SK-N-SH treated with all-trans-retinoic acid at 6 μM for 48 hours (cell line): Measurements from ENCODE around the gene USP48.

Experiments
- BACH2 ChIP-seq: fragments of 250-450 bp; sonication (Bioruptor Pico); IDR thresholded peaks from 2 replicates; pipeline ENCODE4 v1.9.0; 2021; ENCODE audit warnings: mild to moderate bottlenecking, borderline replicate concordance
- ZFP30 ChIP-seq: fragments of 450-650 bp; formaldehyde crosslinking; IDR thresholded peaks from 2 replicates; pipeline ENCODE4 v1.5.0; 2022; ENCODE audit warnings: mild to moderate bottlenecking, moderate library complexity
- ZNF565 ChIP-seq: fragments of 450-650 bp; formaldehyde crosslinking; conservative IDR thresholded peaks from 2 replicates; pipeline ENCODE4 v1.5.0; 2020; ENCODE audit warnings: low read depth, mild to moderate bottlenecking, moderate library complexity

- TF ChIP-seq BACH2 (no peak), ZNF565 (CRISPR knock-in tag) (no peak), ZFP30 (no peak)
These were observed 76.7 kb downstream of the USP48 start for GRCh38 chr1:21706151-21706835.
